Mucosa of descending colon (tissue), 3 donors: ENCODE results near the gene NTRK1. TPM values are rescaled to one million over a fixed set of nuclear protein-coding genes. Genes with fewer than 3 reads are reported as not detected.

Experiments
- ATAC-seq: fragments of 200-7000 bp; cut with Tn5 transposase; one replicate; pipeline ENCODE4 v1.9.1; 2020; ENCODE audit warnings: mild to moderate bottlenecking, moderate library complexity
- DNase-seq, 3 donors: peaks; one replicate each; pipeline ENCODE4 v3.0.0-alpha.2; 2020
- H3K36me3 ChIP-seq: fragments of 200-600 bp; one replicate; pipeline ENCODE4 v1.8.0; 2021; ENCODE audit warnings: low read depth, mild to moderate bottlenecking
- H3K4me1 ChIP-seq: fragments of 200-600 bp; one replicate; pipeline ENCODE4 v1.8.0; 2021; ENCODE audit warnings: low read depth, mild to moderate bottlenecking
- H3K4me3 ChIP-seq: fragments of 200-600 bp; one replicate; pipeline ENCODE4 v1.8.0; 2021; ENCODE audit warnings: mild to moderate bottlenecking
- H3K9me3 ChIP-seq: fragments of 200-600 bp; one replicate; pipeline ENCODE4 v1.8.0; 2021; ENCODE audit warnings: mild to moderate bottlenecking
- CTCF ChIP-seq: fragments of 200-600 bp; IDR thresholded peaks from one replicate; pipeline ENCODE4 v1.8.0; 2022; ENCODE audit warnings: antibody characterized with exemption, mild to moderate bottlenecking
- intact Hi-C, 2 donors: fragments of 100-400 bp; cut with DNase I in 1 of 2; cut with micrococcal nuclease in 1 of 2; formaldehyde crosslinking; loops; one replicate each; pipeline versions ENCODE4 v1.11.0 to v1.11.1; 2022; cut with DNase I, micrococcal nuclease
- total RNA-seq, 3 donors: library from RNA; stranded (reverse); fragmentation: NEBNext Ultra II Directional in 2 of 3; extraction: Animal tissue kit (Norgen Biotek cat#: 25700) in 2 of 3; gene quantifications; one replicate each; pipeline versions ENCODE4 v1.2.1 to v1.2.4, GENCODE V29; 2021 to 2023
- donor health status: DM: no; HTN: no; CAD: no; lungs with moderate emphysema.
- donor health status: DM: no; HTN: no; CAD: no.
- donor health status: DM: no; HTN: yes; CAD: no.

Gene NTRK1
- total RNA-seq, 3 donors from 2014 or later = 0.67 to 1.3 (median 0.79) TPM

GRCh38 chr1:156913809-156914387 is 53.2 kb downstream of the NTRK1 start:
- Histone ChIP-seq H3K9me3 (no peaks in the 10 kb centered on the region), H3K4me1 (no peaks in the 10 kb centered on the region), H3K4me3 (no peak overlapping the region), H3K36me3 (no peaks in the 10 kb centered on the region)
- peak in 1 of 3 donors; percentile 9 for DNase-seq
- intact Hi-C loops = no loop called here
- no peak for TF ChIP-seq CTCF
- ATAC-seq = no peak

- Histone ChIP-seq H3K9me3 (no peaks in the 10 kb centered on the region), H3K4me1 (no peaks in the 10 kb centered on the region), H3K4me3 (no peak overlapping the region), H3K36me3 (no peaks in the 10 kb centered on the region)
- no peak for TF ChIP-seq CTCF
- ATAC-seq = no peak
- no peak for DNase-seq
- intact Hi-C loops = no loop called here
These were observed 53.8 kb downstream of the NTRK1 start for GRCh38 chr1:156914440-156914856.

DNA sequence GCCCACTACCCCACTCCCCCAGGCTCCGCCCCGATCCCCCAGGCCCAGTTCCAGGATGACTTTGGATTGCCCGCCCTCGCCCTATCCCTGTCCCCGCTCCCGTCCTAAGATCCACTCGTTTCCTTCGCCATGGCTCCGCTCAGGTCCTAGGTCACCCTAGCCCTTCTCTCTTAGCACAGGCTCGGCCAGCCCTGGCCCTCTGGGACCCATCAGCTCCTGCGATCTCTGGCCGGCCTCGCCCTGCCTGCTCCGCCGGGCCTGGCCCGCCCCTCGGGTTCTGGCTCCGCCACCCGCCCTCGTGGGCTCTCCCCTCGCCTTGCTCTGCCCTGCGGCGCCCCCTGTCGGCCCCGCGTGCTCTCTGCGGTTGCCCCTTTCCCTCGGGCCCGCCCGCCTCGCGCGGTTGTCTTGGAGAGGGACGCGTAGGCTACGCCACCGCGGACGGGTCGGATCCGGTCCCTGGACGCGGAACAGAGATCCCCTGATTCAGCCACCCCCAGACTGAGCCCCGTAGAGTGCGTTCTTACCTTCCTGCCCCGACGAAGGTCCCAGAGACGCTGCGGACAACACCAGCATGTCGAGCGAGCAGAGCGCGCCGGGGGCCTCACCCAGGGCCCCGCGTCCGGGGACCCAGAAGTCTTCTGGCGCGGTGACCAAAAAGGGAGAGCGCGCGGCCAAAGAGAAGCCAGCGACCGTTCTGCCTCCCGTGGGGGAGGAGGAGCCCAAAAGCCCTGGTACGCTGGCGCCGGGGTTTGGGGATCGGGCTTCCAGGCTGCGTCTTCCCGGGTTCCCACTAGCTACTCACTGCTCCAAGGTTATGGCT is 59.8 kb downstream of the NTRK1 start, which contains the start of gene LRRC71:
Gene LRRC71, plus strand, starts transcription at position 400 of the 820 bp plus-strand sequence. Its CDS starts 172 bp downstream, at position 572.
- intact Hi-C loops = no loop called here
- H3K36me3 ChIP-seq = no peaks in the 10 kb centered on the region
- H3K9me3 ChIP-seq = no peaks in the 10 kb centered on the region
- peak; percentile 77 for TF ChIP-seq CTCF
- peak; percentile 96 for ATAC-seq
- no peak within 1 kb of the TSS for H3K4me3 ChIP-seq
- H3K4me1 ChIP-seq = peaks cover 15% of the 10 kb centered on the region
- DNase-seq = peak; percentile 69 to 85 (median 80)

DNA sequence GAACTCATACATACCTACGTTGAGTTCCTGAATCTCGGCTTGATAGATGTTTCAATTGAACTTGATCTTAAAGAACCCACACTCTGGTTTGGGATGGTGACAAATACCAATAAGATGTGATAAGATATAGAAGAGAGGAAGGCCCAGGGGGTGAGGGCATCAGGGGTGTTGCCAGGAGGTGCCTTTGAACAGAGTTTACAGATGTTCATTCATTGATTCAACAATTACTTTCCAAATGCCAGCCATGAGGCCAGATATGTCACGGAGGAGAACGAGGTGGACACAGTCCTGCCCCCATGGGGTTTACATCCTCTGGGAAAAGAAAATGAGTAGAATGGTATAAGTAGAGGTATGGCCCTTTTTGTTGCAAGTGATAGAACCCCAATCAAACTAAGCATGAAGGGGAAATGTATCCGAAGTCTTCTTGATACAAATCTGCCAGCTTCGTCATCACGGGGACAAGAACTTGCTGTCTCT is 60.4 kb downstream of the NTRK1 start:
- ATAC-seq (no peak), DNase-seq (no peak)
- Histone ChIP-seq H3K4me1 (peaks cover 15% of the 10 kb centered on the region), H3K4me3 (no peak overlapping the region), H3K9me3 (no peaks in the 10 kb centered on the region), H3K36me3 (no peaks in the 10 kb centered on the region)
- intact Hi-C loops = no loop called here
- no peak for TF ChIP-seq CTCF

DNA sequence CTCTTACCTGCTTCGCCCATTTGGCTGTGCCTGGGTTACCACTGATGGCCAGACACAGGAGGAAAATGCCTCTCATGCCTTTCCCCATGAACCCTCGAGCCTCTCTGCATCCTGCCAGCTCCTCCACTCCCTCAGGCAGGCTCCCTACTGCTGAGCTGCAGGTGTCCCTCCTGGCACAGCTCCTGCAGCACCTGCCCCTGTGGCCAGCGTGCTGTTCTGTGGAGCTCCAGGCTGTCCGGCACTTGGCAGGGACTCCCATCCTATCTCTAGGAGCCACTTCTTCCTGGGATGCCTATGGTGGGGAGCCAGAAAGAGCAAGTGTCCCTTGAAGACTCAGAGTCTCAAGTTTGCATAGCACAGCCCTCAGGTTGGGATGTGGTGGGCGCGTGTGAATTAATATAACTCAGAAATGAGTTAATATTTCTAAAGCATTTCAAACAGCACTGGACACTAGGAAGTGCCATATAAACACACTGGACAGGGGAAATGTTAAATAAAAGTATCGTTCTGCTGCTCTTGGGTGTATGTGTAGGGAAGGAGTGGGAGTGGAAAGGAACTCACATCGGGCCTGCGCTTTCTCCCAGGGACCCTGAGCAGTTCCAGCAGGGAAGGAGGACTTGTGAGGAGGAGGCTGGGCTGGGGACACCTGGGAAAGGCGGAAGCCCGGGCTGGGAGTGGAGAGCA is 62.5 kb downstream of the NTRK1 start:
- H3K4me3 ChIP-seq = no peak overlapping the region
- DNase-seq (no peak), ATAC-seq (no peak)
- TF ChIP-seq CTCF = no peak
- intact Hi-C loops = no loop called here
- H3K36me3 ChIP-seq = no peaks in the 10 kb centered on the region
- no peaks in the 10 kb centered on the region for H3K9me3 ChIP-seq
- peaks cover 24% of the 10 kb centered on the region for H3K4me1 ChIP-seq
